K562 (cell line): ENCODE results near the gene DCUN1D3. TPM values are rescaled to one million over a fixed set of nuclear protein-coding genes. Genes with fewer than 3 reads are reported as not detected.

ENCODE experiments used
- ATAC-seq: fragments of 200-7000 bp; cut with Tn5 transposase; 3 replicates; pipeline ENCODE4 v1.9.1; 2020; ENCODE audit warnings: moderate library complexity
- BruUV-seq: library from RNA; stranded (reverse); fragments of 400-500 nt; replicated peaks from 2 replicates; lab custom pipeline; 2021; lab: Mats Ljungman, UMichigan
- CTCF ChIA-PET: fragments of 300-600 bp; formaldehyde crosslinking; extraction: SDS; loops from one replicate; lab custom pipeline; 2021; ENCODE audit warnings: low intra/inter-chr PET ratio; lab: Yijun Ruan, JAX
- POLR2A ChIA-PET: fragments of 300-600, 350-650 bp; sonication (Branson Sonifier 250); formaldehyde crosslinking; extraction: SDS; loops from one replicate; lab custom pipeline; 2021; ENCODE audit warnings: antibody characterized with exemption, inconsistent platforms; lab: Yijun Ruan, JAX
- DNase-seq, 4 experiments: peaks; one replicate each; pipeline versions ENCODE4 v3.0.0 to v3.0.0-alpha.2; 2011 to 2018; ENCODE audit warnings: low spot score in 3 of 4, mixed read lengths in 3 of 4; ENCODE audit errors: extremely low read depth in 1 of 4
- FAIRE-seq: peaks from 2 replicates; lab custom pipeline; 2011; peaks lifted over from hg19 to GRCh38; lab: Jason Lieb, UNC
- H2AFZ ChIP-seq: 2 replicates; pipeline ENCODE4 v1.6.0; 2011; ENCODE audit warnings: low read depth, low read length, control low read depth, inconsistent platforms
- H3K27ac ChIP-seq: fragments of 200-600 bp; 3 replicates; pipeline ENCODE4 v1.8.0; 2011; ENCODE audit warnings: low read depth, mild to moderate bottlenecking, control low read depth, inconsistent platforms, low read length, moderate library complexity, mixed read lengths; ENCODE audit errors: extremely low read depth
- H3K27me3 ChIP-seq, 2 experiments: fragments of 300-600 bp in 1 of 2; 2 replicates in 1 of 2; 3 replicates in 1 of 2; pipeline versions ENCODE4 v1.6.0 to v1.8.0; 2011; ENCODE audit warnings: inconsistent platforms in 2 of 2, low read length in 2 of 2, mild to moderate bottlenecking in 1 of 2, mixed read lengths in 1 of 2, moderate library complexity in 1 of 2; ENCODE audit not compliant: control insufficient read depth in 2 of 2, insufficient read depth in 2 of 2
- H3K36me3 ChIP-seq: fragments of 300-600 bp; 3 replicates; pipeline ENCODE4 v1.8.0; 2011; ENCODE audit warnings: mild to moderate bottlenecking, low read length, inconsistent platforms; ENCODE audit not compliant: control insufficient read depth, insufficient read depth
- H3K4me1 ChIP-seq, 2 experiments: fragments of 200-600 bp in 1 of 2; replicated peaks in 1 of 2; 2 replicates in 1 of 2; 3 replicates in 1 of 2; pipeline versions ENCODE4 v1.5.1 to v1.8.0; 2011; ENCODE audit warnings: inconsistent platforms in 2 of 2, low read length in 2 of 2, mild to moderate bottlenecking in 1 of 2, mixed read lengths in 1 of 2, moderate library complexity in 1 of 2; ENCODE audit not compliant: control insufficient read depth in 2 of 2, insufficient read depth in 2 of 2
- H3K4me2 ChIP-seq: 2 replicates; pipeline ENCODE4 v1.6.1; 2011; ENCODE audit warnings: low read length, control low read depth, inconsistent platforms, mixed read lengths; ENCODE audit not compliant: insufficient read depth
- H3K4me3 ChIP-seq: fragments of 200-600 bp; sonication (generic), shearing (Covaris generic); 2 replicates; pipeline ENCODE4 v1.5.1; 2016; ENCODE audit warnings: control low read depth, inconsistent platforms
- H3K79me2 ChIP-seq: fragments of 200-600 bp; 3 replicates; pipeline ENCODE4 v1.8.0; 2011; ENCODE audit warnings: low read length, inconsistent platforms; ENCODE audit not compliant: control insufficient read depth, insufficient read depth
- H3K9ac ChIP-seq, 2 experiments: 2 replicates each; pipeline versions ENCODE4 v1.6.0 to v1.6.1; 2011; ENCODE audit warnings: low read depth in 2 of 2, low read length in 2 of 2, control low read depth in 1 of 2, inconsistent platforms in 1 of 2, mild to moderate bottlenecking in 1 of 2, mixed read lengths in 1 of 2; ENCODE audit not compliant: insufficient read depth in 1 of 2
- H3K9me1 ChIP-seq: one replicate; pipeline ENCODE4 v1.6.0; 2011; ENCODE audit warnings: inconsistent platforms, mild to moderate bottlenecking, low read length, moderate library complexity; ENCODE audit not compliant: control insufficient read depth, insufficient read depth
- H3K9me3 ChIP-seq: replicated peaks from 2 replicates; pipeline ENCODE4 v1.5.1; 2011; ENCODE audit warnings: low read depth, low read length, inconsistent platforms; ENCODE audit not compliant: control insufficient read depth, insufficient read depth
- H4K20me1 ChIP-seq: replicated peaks from 2 replicates; pipeline ENCODE4 v1.6.1; 2011; ENCODE audit warnings: low read length, inconsistent platforms, mixed read lengths; ENCODE audit not compliant: control insufficient read depth, insufficient read depth
- CC2D1A ChIP-seq: fragments of 450-650 bp; IDR thresholded peaks from 2 replicates; pipeline ENCODE4 v1.6.1; 2017; ENCODE audit warnings: mild to moderate bottlenecking
- CCAR2 ChIP-seq: fragments of 200-400 bp; formaldehyde crosslinking; IDR thresholded peaks from 2 replicates; pipeline ENCODE4 v1.6.1; 2017; ENCODE audit warnings: mild to moderate bottlenecking, low read depth, low read length
- CHCHD3 ChIP-seq: fragments of 250-450 bp; sonication (Bioruptor Pico); IDR thresholded peaks from 2 replicates; pipeline ENCODE4 v2.1.2; 2022; ENCODE audit warnings: mild to moderate bottlenecking
- ELF2 ChIP-seq: fragments of 250-450 bp; sonication (Bioruptor Pico); IDR thresholded peaks from 2 replicates; pipeline ENCODE4 v1.5.0; 2021; ENCODE audit warnings: mild to moderate bottlenecking
- ETV1 ChIP-seq: fragments of 450-650 bp; conservative IDR thresholded peaks from 2 replicates; pipeline ENCODE4 v1.6.1; 2016; ENCODE audit warnings: missing genetic modification characterization, control low read depth, low read depth, missing compliant biosample characterization
- ETV6 ChIP-seq, 3 experiments: fragments of 150-350 bp in 1 of 3; sonication (generic) in 1 of 3; formaldehyde crosslinking in 1 of 3; IDR thresholded peaks; 2 replicates each; pipeline versions ENCODE4 v1.6.1 to v1.8.0; 2014 to 2022; ENCODE audit warnings: borderline replicate concordance in 2 of 3, low read depth in 2 of 3, antibody characterized with exemption in 1 of 3, low read length in 1 of 3, mild to moderate bottlenecking in 1 of 3, missing genetic modification reagents in 1 of 3
- HSF4 ChIP-seq: fragments of 250-450 bp; sonication (Bioruptor Pico); IDR thresholded peaks from 2 replicates; pipeline ENCODE4 v2.1.2; 2022; ENCODE audit warnings: mild to moderate bottlenecking, moderate library complexity, borderline replicate concordance
- KLF1 ChIP-seq: fragments of 450-650 bp; IDR thresholded peaks from 2 replicates; pipeline ENCODE4 v1.6.1; 2016; ENCODE audit warnings: missing genetic modification characterization, missing compliant biosample characterization
- LCOR ChIP-seq: sonication (generic); formaldehyde crosslinking; IDR thresholded peaks from 2 replicates; pipeline ENCODE4 v1.8.0; 2022; ENCODE audit warnings: mild to moderate bottlenecking, missing genetic modification reagents
- MAFF ChIP-seq: IDR thresholded peaks from 2 replicates; pipeline ENCODE4 v1.6.1; 2012; ENCODE audit warnings: low read length, improper control_type of control experiment
- NELFE ChIP-seq: IDR thresholded peaks from 2 replicates; pipeline ENCODE4 v1.6.1; 2011; ENCODE audit warnings: mild to moderate bottlenecking; ENCODE audit not compliant: insufficient read depth, insufficient read length
- RAD21 ChIP-seq, 2 experiments: fragments of 250-450 bp in 1 of 2; fragments of 450-650 bp in 1 of 2; sonication (Bioruptor Pico) in 1 of 2; formaldehyde crosslinking in 1 of 2; IDR thresholded peaks in 1 of 2; conservative IDR thresholded peaks in 1 of 2; 2 replicates each; pipeline versions ENCODE4 v1.4.0 to v1.8.0; 2020 to 2022; ENCODE audit warnings: mild to moderate bottlenecking in 2 of 2, moderate library complexity in 1 of 2
- RAD51 ChIP-seq: fragments of 450-650 bp; IDR thresholded peaks from 2 replicates; pipeline ENCODE4 v1.7.1; 2016; ENCODE audit warnings: low read depth, mild to moderate bottlenecking, borderline replicate concordance
- SFPQ ChIP-seq: fragments of 200-400 bp; formaldehyde crosslinking; IDR thresholded peaks from 2 replicates; pipeline ENCODE4 v1.6.1; 2017; ENCODE audit warnings: mild to moderate bottlenecking, low read depth, low read length, moderate library complexity
- SMARCA4 ChIP-seq: fragments of 450-650 bp; IDR thresholded peaks from 2 replicates; pipeline ENCODE4 v1.6.1; 2016
- SMARCA5 ChIP-seq: fragments of 450-650 bp; IDR thresholded peaks from 2 replicates; pipeline ENCODE4 v1.6.1; 2016
- TCF7 ChIP-seq: sonication (generic); IDR thresholded peaks from 2 replicates; pipeline ENCODE4 v1.6.1; 2016; ENCODE audit warnings: antibody characterized with exemption, borderline replicate concordance
- TEAD1 ChIP-seq, 2 experiments: fragments of 450-650 bp in 1 of 2; sonication (generic) in 1 of 2; formaldehyde crosslinking; IDR thresholded peaks; 2 replicates each; pipeline versions ENCODE4 v1.4.0 to v1.8.0; 2020 to 2022; ENCODE audit warnings: mild to moderate bottlenecking in 2 of 2, missing genetic modification reagents in 1 of 2
- TOE1 ChIP-seq, 2 experiments: fragments of 450-650 bp in 1 of 2; sonication (generic) in 1 of 2; formaldehyde crosslinking in 1 of 2; IDR thresholded peaks; 2 replicates each; pipeline versions ENCODE4 v1.7.1 to v1.8.0; 2016 to 2022; ENCODE audit warnings: borderline replicate concordance in 2 of 2, mild to moderate bottlenecking in 2 of 2, antibody characterized with exemption in 1 of 2, inconsistent platforms in 1 of 2, low read depth in 1 of 2, missing genetic modification reagents in 1 of 2, moderate library complexity in 1 of 2
- ZZZ3 ChIP-seq: fragments of 450-650 bp; IDR thresholded peaks from 2 replicates; pipeline ENCODE4 v1.6.1; 2016; ENCODE audit warnings: antibody characterized with exemption, mild to moderate bottlenecking, moderate library complexity
- WGBS: fragments of 100-300 bp; shearing (Covaris generic); methylation state at CpG from one replicate; pipeline ENCODE4 v1.1.6; 2016; ENCODE audit warnings: low coverage, mixed read lengths; ENCODE audit not compliant: insufficient coverage; ENCODE audit errors: missing lambda C conversion rate; 5-methylcytosine and 5-hydroxymethylcytosine counted together
- in situ Hi-C: fragments of 300-500 bp; cut with MboI; formaldehyde crosslinking; loops from 4 replicates; pipeline ENCODE4 v1.15.0; 2018; ENCODE audit warnings: inconsistent platforms, mixed read lengths
- intact Hi-C: fragments of 100-400 bp; cut with micrococcal nuclease; formaldehyde crosslinking; loops from 2 replicates; pipeline ENCODE4 v1.14.2; 2022
- polyA plus RNA-seq, 8 experiments: library from polyadenylated mRNA; depleted of rRNA in 4 of 8; stranded (reverse) in 5 of 8; unstranded in 3 of 8; fragments of >200 nt; fragmentation: Nextera tagmentation in 2 of 8; fragmentation: Illumina TruSeq in 1 of 8; extraction: Ambion mirVana in 2 of 8; extraction: Trizol in 1 of 8; gene quantifications; 2 replicates each; pipeline versions ENCODE4 v1.2.1 to v1.2.3, GENCODE V29; 2011 to 2014; ENCODE audit warnings: inconsistent platforms in 1 of 8, missing spikeins in 1 of 8
- total RNA-seq, 7 experiments: library from RNA; depleted of rRNA in 6 of 7; stranded (reverse); fragments of >200 nt in 6 of 7; fragmentation: Illumina TruSeq in 2 of 7; extraction: Trizol in 2 of 7; gene quantifications; 2 replicates each; pipeline versions ENCODE4 v1.2.1 to v1.2.3, GENCODE V29; 2011 to 2021; ENCODE audit warnings: low replicate concordance in 1 of 7

DCUN1D3 gene
- total and polyA plus RNA-seq, 9 of the 15 experiments (the other 6 are each of a cell fraction or from before 2014, with no cell fraction given) = 1.0 to 4.7 (median 2.2) TPM

DNA sequence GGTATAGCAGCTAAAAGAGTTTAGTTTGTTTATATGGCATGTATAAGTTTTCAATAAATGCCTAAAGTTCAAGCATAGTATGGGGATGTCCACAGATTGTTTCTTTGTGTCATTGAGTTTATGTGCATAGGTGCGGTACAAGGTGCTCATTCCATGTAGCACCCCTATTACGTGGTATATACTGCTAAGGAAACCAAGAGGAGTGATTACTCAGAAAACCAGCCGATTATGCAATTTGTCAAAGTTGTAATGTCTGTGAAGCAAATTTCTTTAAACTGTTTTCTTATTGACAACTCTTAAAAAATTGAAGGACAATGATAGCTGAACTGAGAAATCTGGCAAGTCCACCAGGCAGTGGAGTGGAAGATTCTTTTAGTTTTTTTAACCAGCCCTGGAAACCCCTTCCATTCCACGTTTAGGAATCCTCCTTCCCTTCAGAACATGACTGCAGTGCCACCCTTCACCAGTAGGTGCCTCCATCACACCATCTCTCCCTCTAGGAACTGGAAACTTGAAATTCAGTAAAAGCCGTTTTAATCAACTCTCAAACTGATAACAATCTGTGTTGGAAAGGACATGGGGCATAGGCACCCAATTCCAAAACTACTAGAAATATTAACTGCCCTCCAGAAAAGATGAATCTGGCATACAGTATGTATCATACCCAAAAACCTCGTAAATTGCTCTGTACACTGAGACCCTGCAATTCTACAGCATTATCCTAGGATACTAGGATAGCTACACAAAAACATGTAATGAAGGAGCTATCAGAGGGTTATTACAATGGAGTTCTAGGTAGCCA lies 50.4 kb downstream of the DCUN1D3 start:
- CTCF ChIA-PET = interaction anchor here (0.6 to 2.9 kb wide), 7 partner anchors 33 to 1472 kb away, joined by 3 to 41 read pairs (median 5); no protein-coding TSS in a partner anchor
- Histone ChIP-seq H3K9me1 (no peaks in the 10 kb centered on the region), H3K79me2 (no peaks in the 10 kb centered on the region), H3K4me3 (no peak overlapping the region), H3K9ac (no peak overlapping the region), H3K4me1 (no peaks in the 10 kb centered on the region; a peak in 1 of 5 replicates), H4K20me1 (no peaks in the 10 kb centered on the region), H3K27me3 (no peaks in the 10 kb centered on the region), H3K9me3 (no peaks in the 10 kb centered on the region), H3K36me3 (peaks cover 39% of the 10 kb centered on the region; the same call in 2 of the 3 replicates), H3K4me2 (no peak overlapping the region), H2AFZ (no peak overlapping the region), H3K27ac (no peak overlapping the region)
- POLR2A ChIA-PET = interaction anchor here (1.2 kb wide), 1 partner anchor 146 kb away, joined by 4 read pairs; no protein-coding TSS in a partner anchor
- ATAC-seq (peak; percentile 79), DNase-seq (peak; percentile 46 to 74 (median 48)), FAIRE-seq (peak; percentile 89)
- in situ Hi-C loops (loop anchor here (5.0 kb wide), 1 partner anchor 238 kb away; no protein-coding TSS in a partner anchor), intact Hi-C loops (loop anchor here (1.0 to 10.0 kb wide), 7 partner anchors 52 to 455 kb away; partner anchors contain the start of genes DCUN1D3 and LYRM1)
- WGBS = 36% methylated on average over 6 of the region's 6 CpGs
- no TSS peak for BruUV-seq
- TF ChIP-seq CCAR2 = no peak
- peak; percentile 80 for TF ChIP-seq CC2D1A
- no peak for TF ChIP-seq LCOR
- TF ChIP-seq NELFE = no peak
- TF ChIP-seq SMARCA5 = no peak
- peak; percentile 98 for TF ChIP-seq RAD21 (CRISPR knock-in tag; conservative IDR thresholded peaks at IDR 0.05 in 1 of 2, IDR thresholded peaks at IDR 0.05 in 1 of 2)
- no peak for TF ChIP-seq MAFF
- TF ChIP-seq RAD51 = 0 out of 2 replicates have a peak, but pooled peaks have one; percentile 9
- TF ChIP-seq HSF4 (CRISPR knock-in tag) = no peak
- no peak for TF ChIP-seq TEAD1 (CRISPR knock-in tag; IDR thresholded peaks at IDR 0.05)
- no peak for TF ChIP-seq ELF2
- TF ChIP-seq SFPQ = no peak
- TF ChIP-seq SMARCA4 = no peak
- no peak for TF ChIP-seq ZZZ3
- TF ChIP-seq ETV1 (tag) = no peak
- no peak for TF ChIP-seq TCF7
- TF ChIP-seq KLF1 = no peak
- TF ChIP-seq TOE1 (IDR thresholded peaks at IDR 0.05; ENCODE audit: borderline replicate concordance) = no peak
- TF ChIP-seq TOE1 (CRISPR knock-in tag; IDR thresholded peaks at IDR 0.05; ENCODE audit: borderline replicate concordance, low read depth) = no peak
- no peak for TF ChIP-seq ETV6 (IDR thresholded peaks at IDR 0.05; ENCODE audit: borderline replicate concordance in 1 of 2, low read depth in 2 of 2, low read length in 1 of 2)
- no peak for TF ChIP-seq ETV6 (CRISPR knock-in tag; IDR thresholded peaks at IDR 0.05; ENCODE audit: borderline replicate concordance)
- TF ChIP-seq CHCHD3 (CRISPR knock-in tag) = no peak
